B cell (primary cell): Measurements from ENCODE around the gene DNASE1L3.

Experiments
- EZH2 ChIP-seq: IDR thresholded peaks from 2 replicates; pipeline ENCODE4 v1.6.1; 2012; ENCODE audit warnings: borderline replicate concordance, low read depth, mild to moderate bottlenecking, moderate library complexity, low read length; ENCODE audit not compliant: insufficient read depth, poor library complexity, severe bottlenecking
- TF ChIP-seq, protein P1 (sequence below): fragments of 200-600 bp; IDR thresholded peaks from one replicate; pipeline ENCODE4 v1.8.0; 2022; ENCODE audit warnings: antibody characterized with exemption, mild to moderate bottlenecking

DNA sequence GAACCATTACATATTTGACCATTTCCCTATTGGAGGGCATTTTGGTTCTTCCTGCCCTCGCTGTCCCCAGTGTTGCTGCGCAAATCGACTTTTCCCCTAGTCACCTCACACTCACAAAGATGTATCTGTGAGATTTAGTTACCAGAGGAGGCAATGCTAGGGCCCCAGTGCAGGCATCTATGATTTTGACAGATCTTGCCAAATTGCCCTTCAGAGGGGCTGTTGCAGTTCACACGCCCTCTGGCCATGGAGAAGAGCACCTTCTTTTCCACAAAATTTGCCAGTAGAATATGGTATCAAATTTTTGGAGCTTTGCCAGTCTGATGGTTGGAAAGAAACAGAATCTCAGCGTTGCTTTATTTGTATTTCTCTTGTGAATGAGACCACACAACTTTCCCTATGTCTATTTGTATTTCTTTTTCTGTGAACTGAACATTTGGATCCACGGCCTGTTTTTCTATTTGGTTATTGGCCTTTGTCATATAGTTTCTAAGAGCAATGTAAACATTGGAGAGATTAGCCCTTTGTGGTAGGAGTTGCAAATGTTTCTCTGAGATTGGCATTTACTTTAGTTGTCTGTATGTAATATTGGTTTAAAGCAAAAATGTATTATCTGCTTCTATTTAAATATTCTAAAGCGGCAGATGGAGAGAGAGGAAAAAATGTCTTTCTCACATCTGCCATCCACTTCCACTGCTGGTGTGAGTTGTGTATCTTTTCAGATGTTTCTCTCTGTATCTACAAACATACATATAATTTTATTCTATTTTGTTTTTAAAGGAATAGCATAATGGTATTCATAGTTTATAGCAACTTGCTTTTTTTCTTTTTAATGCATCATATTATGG is 66.1 kb downstream of the DNASE1L3 start:
- TF ChIP-seq, protein P1, sequence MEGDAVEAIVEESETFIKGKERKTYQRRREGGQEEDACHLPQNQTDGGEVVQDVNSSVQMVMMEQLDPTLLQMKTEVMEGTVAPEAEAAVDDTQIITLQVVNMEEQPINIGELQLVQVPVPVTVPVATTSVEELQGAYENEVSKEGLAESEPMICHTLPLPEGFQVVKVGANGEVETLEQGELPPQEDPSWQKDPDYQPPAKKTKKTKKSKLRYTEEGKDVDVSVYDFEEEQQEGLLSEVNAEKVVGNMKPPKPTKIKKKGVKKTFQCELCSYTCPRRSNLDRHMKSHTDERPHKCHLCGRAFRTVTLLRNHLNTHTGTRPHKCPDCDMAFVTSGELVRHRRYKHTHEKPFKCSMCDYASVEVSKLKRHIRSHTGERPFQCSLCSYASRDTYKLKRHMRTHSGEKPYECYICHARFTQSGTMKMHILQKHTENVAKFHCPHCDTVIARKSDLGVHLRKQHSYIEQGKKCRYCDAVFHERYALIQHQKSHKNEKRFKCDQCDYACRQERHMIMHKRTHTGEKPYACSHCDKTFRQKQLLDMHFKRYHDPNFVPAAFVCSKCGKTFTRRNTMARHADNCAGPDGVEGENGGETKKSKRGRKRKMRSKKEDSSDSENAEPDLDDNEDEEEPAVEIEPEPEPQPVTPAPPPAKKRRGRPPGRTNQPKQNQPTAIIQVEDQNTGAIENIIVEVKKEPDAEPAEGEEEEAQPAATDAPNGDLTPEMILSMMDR: no peak
- TF ChIP-seq EZH2: no peak
